ENCODE results near the gene NAV2. TPM values are rescaled to one million over a fixed set of nuclear protein-coding genes. Genes with fewer than 3 reads are reported as not detected.

NAV2 gene
- total RNA-seq, 1 experiment from 2014 or later: 46.3 TPM

GRCh38 chr11:19673924-19674729, 38.5 kb upstream of the NAV2 start:
- no peak overlapping the region for H3K23ac ChIP-seq (ENCODE audit: insufficient read length, low read depth, low read length)
- peak overlapping the region; percentile 12 for H2BK12ac ChIP-seq (ENCODE audit: insufficient read length, low read depth, low read length)
- H3K27me3 ChIP-seq (ENCODE audit: insufficient read depth, low read length): no peaks in the 10 kb centered on the region
- no peaks in the 10 kb centered on the region for H3K23me2 ChIP-seq (ENCODE audit: insufficient read length, low read depth, low read length, poor library complexity, severe bottlenecking)
- H3K27me3 Mint-ChIP-seq (ENCODE audit: low read depth): peaks cover 4% of the 10 kb centered on the region
- no peak overlapping the region for H3T11ph ChIP-seq (ENCODE audit: low read length)
- H3K27ac Mint-ChIP-seq: peak overlapping the region in 1 of 3 experiments; percentile 81; a peak in 3 of 7 replicates
- peaks cover 53 to 57% of the 10 kb centered on the region in 2 experiments for H3K4me1 Mint-ChIP-seq
- TF ChIP-seq CTCF (conservative IDR thresholded peaks at IDR 0.05): no peak
- WGBS (ENCODE audit: extremely low coverage, insufficient read length, low lambda C conversion rate): no CpG with 5 or more reads among the region's 14 CpGs
- no peaks in the 10 kb centered on the region for H3K79me1 ChIP-seq (ENCODE audit: insufficient read depth, low read depth, low read length, poor library complexity, severe bottlenecking)
- no peaks in the 10 kb centered on the region for H3K9me3 Mint-ChIP-seq
- no peaks in the 10 kb centered on the region for H4K20me1 ChIP-seq (ENCODE audit: control insufficient read depth, insufficient read depth, insufficient read length)
- no peak overlapping the region for H2AFZ ChIP-seq (ENCODE audit: low read length)
- no peak overlapping the region for H3K4me2 ChIP-seq (ENCODE audit: insufficient read depth, insufficient read length, low read length)
- H3K79me2 ChIP-seq (ENCODE audit: insufficient read depth, low read length): no peaks in the 10 kb centered on the region
- no peak overlapping the region for H2BK15ac ChIP-seq (ENCODE audit: low read depth, low read length)
- H3K36me3 Mint-ChIP-seq (ENCODE audit: insufficient read depth in 1 of 3, low read depth in 3 of 3): no peaks in the 10 kb centered on the region
- H3K4me1 ChIP-seq (ENCODE audit: insufficient read depth, low read length): peaks cover 12% of the 10 kb centered on the region; the same call in 1 of the 2 replicates
- no peak overlapping the region for H3K27ac ChIP-seq (ENCODE audit: insufficient read length, low read depth, low read length)
- no peak overlapping the region for H2BK120ac ChIP-seq (ENCODE audit: low read depth, low read length, poor library complexity, severe bottlenecking)
- H3K56ac ChIP-seq (ENCODE audit: insufficient read length, low read depth, low read length): no peak overlapping the region
- no peak overlapping the region for H4K8ac ChIP-seq (replicated peaks; ENCODE audit: insufficient read length, low read depth, low read length)
- no peak overlapping the region for H3K4ac ChIP-seq (ENCODE audit: low read depth, low read length)
- H3K18ac ChIP-seq (ENCODE audit: insufficient read length, low read depth, low read length): no peak overlapping the region
- no peak overlapping the region for H2BK5ac ChIP-seq (ENCODE audit: insufficient read length, low read length)
- H2BK20ac ChIP-seq (ENCODE audit: low read depth, low read length, poor library complexity, severe bottlenecking): no peak overlapping the region
- H4K91ac ChIP-seq (ENCODE audit: insufficient read length, low read depth, low read length): no peak overlapping the region
- no peak overlapping the region for H3K14ac ChIP-seq (ENCODE audit: insufficient read depth, low read length)
- no peak overlapping the region for H3K4me3 Mint-ChIP-seq
- H2AK5ac ChIP-seq (ENCODE audit: insufficient read length, low read length): no peak overlapping the region
- peak; percentile 49 for DNase-seq
- no peak overlapping the region for H4K5ac ChIP-seq (ENCODE audit: insufficient read length, low read depth, low read length)
- H3K9ac ChIP-seq (ENCODE audit: extremely low read depth, insufficient read length, low read length): no peak overlapping the region
- no peaks in the 10 kb centered on the region for H3K9me3 ChIP-seq (ENCODE audit: control insufficient read depth, low read depth, low read length)
